K562 (cell line): Measurements from ENCODE around the gene DNAH10. TPM values are rescaled to one million over a fixed set of nuclear protein-coding genes. Genes with fewer than 3 reads are reported as not detected.

Source experiments
- ATAC-seq: fragments of 200-7000 bp; cut with Tn5 transposase; 3 replicates; pipeline ENCODE4 v1.9.1; 2020; ENCODE audit warnings: moderate library complexity
- BruUV-seq: library from RNA; stranded (reverse); fragments of 400-500 nt; replicated peaks from 2 replicates; lab custom pipeline; 2021; lab: Mats Ljungman, UMichigan
- CTCF ChIA-PET: fragments of 300-600 bp; formaldehyde crosslinking; extraction: SDS; loops from one replicate; lab custom pipeline; 2021; ENCODE audit warnings: low intra/inter-chr PET ratio; lab: Yijun Ruan, JAX
- POLR2A ChIA-PET: fragments of 300-600, 350-650 bp; sonication (Branson Sonifier 250); formaldehyde crosslinking; extraction: SDS; loops from one replicate; lab custom pipeline; 2021; ENCODE audit warnings: antibody characterized with exemption, inconsistent platforms; lab: Yijun Ruan, JAX
- DNase-seq, 4 experiments: peaks; one replicate each; pipeline versions ENCODE4 v3.0.0 to v3.0.0-alpha.2; 2011 to 2018; ENCODE audit warnings: low spot score in 3 of 4, mixed read lengths in 3 of 4; ENCODE audit errors: extremely low read depth in 1 of 4
- FAIRE-seq: peaks from 2 replicates; lab custom pipeline; 2011; peaks lifted over from hg19 to GRCh38; lab: Jason Lieb, UNC
- H2AFZ ChIP-seq: 2 replicates; pipeline ENCODE4 v1.6.0; 2011; ENCODE audit warnings: low read depth, low read length, control low read depth, inconsistent platforms
- H3K27ac ChIP-seq: fragments of 200-600 bp; 3 replicates; pipeline ENCODE4 v1.8.0; 2011; ENCODE audit warnings: low read depth, mild to moderate bottlenecking, control low read depth, inconsistent platforms, low read length, moderate library complexity, mixed read lengths; ENCODE audit errors: extremely low read depth
- H3K27me3 ChIP-seq, 2 experiments: fragments of 300-600 bp in 1 of 2; 2 replicates in 1 of 2; 3 replicates in 1 of 2; pipeline versions ENCODE4 v1.6.0 to v1.8.0; 2011; ENCODE audit warnings: inconsistent platforms in 2 of 2, low read length in 2 of 2, mild to moderate bottlenecking in 1 of 2, mixed read lengths in 1 of 2, moderate library complexity in 1 of 2; ENCODE audit not compliant: control insufficient read depth in 2 of 2, insufficient read depth in 2 of 2
- H3K36me3 ChIP-seq: fragments of 300-600 bp; 3 replicates; pipeline ENCODE4 v1.8.0; 2011; ENCODE audit warnings: mild to moderate bottlenecking, low read length, inconsistent platforms; ENCODE audit not compliant: control insufficient read depth, insufficient read depth
- H3K4me1 ChIP-seq, 2 experiments: fragments of 200-600 bp in 1 of 2; replicated peaks in 1 of 2; 2 replicates in 1 of 2; 3 replicates in 1 of 2; pipeline versions ENCODE4 v1.5.1 to v1.8.0; 2011; ENCODE audit warnings: inconsistent platforms in 2 of 2, low read length in 2 of 2, mild to moderate bottlenecking in 1 of 2, mixed read lengths in 1 of 2, moderate library complexity in 1 of 2; ENCODE audit not compliant: control insufficient read depth in 2 of 2, insufficient read depth in 2 of 2
- H3K4me2 ChIP-seq: 2 replicates; pipeline ENCODE4 v1.6.1; 2011; ENCODE audit warnings: low read length, control low read depth, inconsistent platforms, mixed read lengths; ENCODE audit not compliant: insufficient read depth
- H3K4me3 ChIP-seq: fragments of 200-600 bp; sonication (generic), shearing (Covaris generic); 2 replicates; pipeline ENCODE4 v1.5.1; 2016; ENCODE audit warnings: control low read depth, inconsistent platforms
- H3K79me2 ChIP-seq: fragments of 200-600 bp; 3 replicates; pipeline ENCODE4 v1.8.0; 2011; ENCODE audit warnings: low read length, inconsistent platforms; ENCODE audit not compliant: control insufficient read depth, insufficient read depth
- H3K9ac ChIP-seq, 2 experiments: 2 replicates each; pipeline versions ENCODE4 v1.6.0 to v1.6.1; 2011; ENCODE audit warnings: low read depth in 2 of 2, low read length in 2 of 2, control low read depth in 1 of 2, inconsistent platforms in 1 of 2, mild to moderate bottlenecking in 1 of 2, mixed read lengths in 1 of 2; ENCODE audit not compliant: insufficient read depth in 1 of 2
- H3K9me1 ChIP-seq: one replicate; pipeline ENCODE4 v1.6.0; 2011; ENCODE audit warnings: inconsistent platforms, mild to moderate bottlenecking, low read length, moderate library complexity; ENCODE audit not compliant: control insufficient read depth, insufficient read depth
- H3K9me3 ChIP-seq: replicated peaks from 2 replicates; pipeline ENCODE4 v1.5.1; 2011; ENCODE audit warnings: low read depth, low read length, inconsistent platforms; ENCODE audit not compliant: control insufficient read depth, insufficient read depth
- H4K20me1 ChIP-seq: replicated peaks from 2 replicates; pipeline ENCODE4 v1.6.1; 2011; ENCODE audit warnings: low read length, inconsistent platforms, mixed read lengths; ENCODE audit not compliant: control insufficient read depth, insufficient read depth
- CBX3 ChIP-seq, 2 experiments: IDR thresholded peaks; 1 replicate in 1 of 2; 2 replicates in 1 of 2; pipeline ENCODE4 v1.6.1; 2012; ENCODE audit warnings: inconsistent platforms in 2 of 2, low read length in 2 of 2, borderline replicate concordance in 1 of 2, control low read depth in 1 of 2
- CEBPZ ChIP-seq: fragments of 150-350 bp; IDR thresholded peaks from 2 replicates; pipeline ENCODE4 v1.6.1; 2014; ENCODE audit warnings: low read depth, mild to moderate bottlenecking, low read length, borderline replicate concordance
- HDAC6 ChIP-seq: IDR thresholded peaks from 2 replicates; pipeline ENCODE4 v1.6.1; 2012; ENCODE audit warnings: low read depth, mild to moderate bottlenecking, control low read depth, inconsistent platforms, low read length, moderate library complexity
- HMG20A ChIP-seq: fragments of 450-650 bp; formaldehyde crosslinking; conservative IDR thresholded peaks from 2 replicates; pipeline ENCODE4 v1.4.0; 2020; ENCODE audit warnings: mild to moderate bottlenecking, mixed read lengths
- MXI1 ChIP-seq: IDR thresholded peaks from 2 replicates; pipeline ENCODE4 v1.6.1; 2011; ENCODE audit warnings: low read depth, mild to moderate bottlenecking, improper control_type of control experiment, low read length
- REST ChIP-seq, 2 experiments: fragments of 450-650 bp; formaldehyde crosslinking in 1 of 2; IDR thresholded peaks; 2 replicates each; pipeline versions ENCODE4 v1.4.0 to v1.6.1; 2014 to 2020; ENCODE audit warnings: mild to moderate bottlenecking in 2 of 2, borderline replicate concordance in 1 of 2, low read depth in 1 of 2
- ZFPM2 ChIP-seq: fragments of 250-450 bp; sonication (Bioruptor Pico); IDR thresholded peaks from 2 replicates; pipeline ENCODE4 v1.5.1; 2022; ENCODE audit warnings: mild to moderate bottlenecking
- ZNF274 ChIP-seq: IDR thresholded peaks from 2 replicates; pipeline ENCODE4 v1.6.1; 2011; ENCODE audit warnings: low read depth, mild to moderate bottlenecking, low read length, moderate library complexity, borderline replicate concordance
- WGBS: fragments of 100-300 bp; shearing (Covaris generic); methylation state at CpG from one replicate; pipeline ENCODE4 v1.1.6; 2016; ENCODE audit warnings: low coverage, mixed read lengths; ENCODE audit not compliant: insufficient coverage; ENCODE audit errors: missing lambda C conversion rate; 5-methylcytosine and 5-hydroxymethylcytosine counted together
- in situ Hi-C: fragments of 300-500 bp; cut with MboI; formaldehyde crosslinking; loops from 4 replicates; pipeline ENCODE4 v1.15.0; 2018; ENCODE audit warnings: inconsistent platforms, mixed read lengths
- intact Hi-C: fragments of 100-400 bp; cut with micrococcal nuclease; formaldehyde crosslinking; loops from 2 replicates; pipeline ENCODE4 v1.14.2; 2022
- polyA plus RNA-seq, 8 experiments: library from polyadenylated mRNA; depleted of rRNA in 4 of 8; stranded (reverse) in 5 of 8; unstranded in 3 of 8; fragments of >200 nt; fragmentation: Nextera tagmentation in 2 of 8; fragmentation: Illumina TruSeq in 1 of 8; extraction: Ambion mirVana in 2 of 8; extraction: Trizol in 1 of 8; gene quantifications; 2 replicates each; pipeline versions ENCODE4 v1.2.1 to v1.2.3, GENCODE V29; 2011 to 2014; ENCODE audit warnings: inconsistent platforms in 1 of 8, missing spikeins in 1 of 8
- total RNA-seq, 7 experiments: library from RNA; depleted of rRNA in 6 of 7; stranded (reverse); fragments of >200 nt in 6 of 7; fragmentation: Illumina TruSeq in 2 of 7; extraction: Trizol in 2 of 7; gene quantifications; 2 replicates each; pipeline versions ENCODE4 v1.2.1 to v1.2.3, GENCODE V29; 2011 to 2021; ENCODE audit warnings: low replicate concordance in 1 of 7

The DNAH10 gene
- total and polyA plus RNA-seq, 9 of the 15 experiments (the other 6 are each of a cell fraction or from before 2014, with no cell fraction given) = 0.01 to 0.06 (median 0.04) TPM; not detected in 1

- TF ChIP-seq HMG20A = no peak
- TF ChIP-seq HDAC6 = no peak
- no peak for TF ChIP-seq CEBPZ
Measured at GRCh38 chr12:123954647-123955350, 192.7 kb downstream of the DNAH10 start (continued).

GRCh38 chr12:123956249-123956648, 194.1 kb downstream of the DNAH10 start:
- BruUV-seq = no TSS peak
- Histone ChIP-seq H3K9me1 (no peaks in the 10 kb centered on the region), H3K9ac (no peak overlapping the region), H3K27ac (no peak overlapping the region), H3K4me1 (peaks cover 0 to 4% of the 10 kb centered on the region in 2 experiments; a peak in 1 of 5 replicates), H3K9me3 (no peaks in the 10 kb centered on the region), H3K4me3 (no peak overlapping the region), H3K79me2 (no peaks in the 10 kb centered on the region), H3K27me3 (no peaks in the 10 kb centered on the region), H2AFZ (no peak overlapping the region), H3K4me2 (no peak overlapping the region), H3K36me3 (no peaks in the 10 kb centered on the region), H4K20me1 (no peaks in the 10 kb centered on the region)
- no peak for ATAC-seq
- POLR2A ChIA-PET = interaction anchor here (0.6 to 3.6 kb wide), 4 partner anchors 9 to 13 kb away, joined by 3 to 16 read pairs (median 5); no protein-coding TSS in a partner anchor
- WGBS = 66% methylated on average over 7 of the region's 9 CpGs
- in situ Hi-C loops (no loop called here), intact Hi-C loops (no loop called here)
- CTCF ChIA-PET = no interaction called here
- no peak for DNase-seq
- no peak for FAIRE-seq
- TF ChIP-seq CBX3 (IDR thresholded peaks at IDR 0.05; ENCODE audit: borderline replicate concordance in 1 of 2, low read length in 2 of 2) = no peak
- no peak for TF ChIP-seq ZFPM2
- no peak for TF ChIP-seq MXI1
- no peak for TF ChIP-seq REST (IDR thresholded peaks at IDR 0.05; ENCODE audit: borderline replicate concordance)
- no peak for TF ChIP-seq REST (CRISPR knock-in tag; IDR thresholded peaks at IDR 0.05; ENCODE audit: low read depth)
- TF ChIP-seq ZNF274 = no peak
